Adipocyte (in vitro differentiated cells): Measurements from ENCODE around the gene DNAH10.

Source experiments
- DNase-seq: peaks from one replicate; pipeline ENCODE4 v3.0.0-alpha.2; 2015; ENCODE audit warnings: low read depth
- H3K27me3 ChIP-seq: replicated peaks from 2 replicates; pipeline ENCODE4 v1.7.0; 2013; ENCODE audit warnings: mild to moderate bottlenecking, low read length, moderate library complexity; ENCODE audit not compliant: control insufficient read depth, insufficient read depth
- H3K36me3 ChIP-seq: 2 replicates; pipeline ENCODE4 v1.7.0; 2013; ENCODE audit warnings: low read length, mild to moderate bottlenecking, moderate library complexity; ENCODE audit not compliant: control insufficient read depth, insufficient read depth, severe bottlenecking
- H3K4me1 ChIP-seq: 2 replicates; pipeline ENCODE4 v1.7.0; 2013; ENCODE audit warnings: mild to moderate bottlenecking, low read length, moderate library complexity; ENCODE audit not compliant: control insufficient read depth, insufficient read depth
- H3K4me3 ChIP-seq: 2 replicates; pipeline ENCODE4 v1.7.0; 2013; ENCODE audit warnings: mild to moderate bottlenecking, low read length, moderate library complexity
- H3K9ac ChIP-seq: 2 replicates; pipeline ENCODE4 v1.7.0; 2013; ENCODE audit warnings: mild to moderate bottlenecking, low read length, moderate library complexity
- H3K9me3 ChIP-seq: 2 replicates; pipeline ENCODE4 v1.7.0; 2013; ENCODE audit warnings: mild to moderate bottlenecking, low read length, moderate library complexity; ENCODE audit not compliant: control insufficient read depth

Gene DNAH10

GRCh38 chr12:123723765-123724164 lies 38.3 kb upstream of the DNAH10 start:
- Histone ChIP-seq H3K27me3 (no peaks in the 10 kb centered on the region), H3K9ac (no peak overlapping the region), H3K4me1 (no peaks in the 10 kb centered on the region), H3K9me3 (no peaks in the 10 kb centered on the region), H3K4me3 (no peak overlapping the region), H3K36me3 (peaks cover 86% of the 10 kb centered on the region)
- DNase-seq, result no peak

DNA sequence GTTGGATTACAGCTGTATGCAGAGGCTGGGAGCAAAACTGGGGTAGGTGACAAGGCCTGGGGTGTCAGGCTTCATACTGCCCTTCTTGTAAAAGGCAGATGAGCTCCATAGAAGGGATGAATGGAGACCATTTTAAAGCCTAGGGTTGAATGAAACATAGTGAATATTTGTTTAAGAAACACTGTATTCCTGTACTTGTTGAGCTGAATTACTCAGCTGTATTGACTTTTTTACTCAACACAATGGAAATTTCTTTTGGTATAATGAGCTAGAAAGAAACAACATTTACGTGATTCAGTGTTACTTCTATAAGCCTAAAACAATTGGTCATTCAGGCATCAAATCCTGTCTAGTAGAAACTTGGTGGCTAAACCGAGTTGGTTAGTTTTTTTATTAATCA lies 35.9 kb upstream of the DNAH10 start:
- H3K4me1 ChIP-seq, result no peaks in the 10 kb centered on the region
- no peak overlapping the region for H3K9ac ChIP-seq
- peaks cover 79% of the 10 kb centered on the region for H3K36me3 ChIP-seq
- H3K27me3 ChIP-seq, result no peaks in the 10 kb centered on the region
- H3K9me3 ChIP-seq, result no peaks in the 10 kb centered on the region
- H3K4me3 ChIP-seq, result no peak overlapping the region
- DNase-seq, result no peak

DNA sequence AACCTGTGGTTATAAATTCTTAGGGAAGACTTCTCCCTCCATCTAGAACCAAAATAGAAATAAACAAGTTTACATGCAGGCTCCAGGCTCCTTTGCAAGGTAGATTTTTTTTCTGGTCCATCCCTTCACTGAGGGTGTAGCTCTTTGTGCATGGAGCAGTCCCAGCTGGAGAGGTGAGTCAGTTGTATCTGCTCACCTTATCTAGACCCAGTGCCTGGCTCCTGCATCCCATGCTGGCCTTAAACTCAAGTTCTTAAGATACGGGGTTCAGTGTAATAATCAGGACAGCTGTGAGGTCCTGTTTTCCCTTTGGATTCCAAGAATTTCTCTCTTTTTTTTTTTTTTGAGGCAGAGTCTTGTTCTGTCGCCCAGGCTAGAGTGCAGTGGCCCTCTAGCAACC lies 35.1 kb upstream of the DNAH10 start:
- H3K9ac ChIP-seq, result no peak overlapping the region
- H3K4me1 ChIP-seq, result no peaks in the 10 kb centered on the region
- H3K27me3 ChIP-seq, result no peaks in the 10 kb centered on the region
- peaks cover 79% of the 10 kb centered on the region for H3K36me3 ChIP-seq
- no peak for DNase-seq
- no peak overlapping the region for H3K4me3 ChIP-seq
- H3K9me3 ChIP-seq, result no peaks in the 10 kb centered on the region

- H3K36me3 ChIP-seq, result peaks cover 75% of the 10 kb centered on the region
- H3K9me3 ChIP-seq, result no peaks in the 10 kb centered on the region
- no peak overlapping the region for H3K9ac ChIP-seq
- H3K27me3 ChIP-seq, result no peaks in the 10 kb centered on the region
- H3K4me3 ChIP-seq, result no peak overlapping the region
- H3K4me1 ChIP-seq, result no peaks in the 10 kb centered on the region
- DNase-seq, result no peak
Measured at GRCh38 chr12:123727878-123728277, 34.2 kb upstream of the DNAH10 start.

DNA sequence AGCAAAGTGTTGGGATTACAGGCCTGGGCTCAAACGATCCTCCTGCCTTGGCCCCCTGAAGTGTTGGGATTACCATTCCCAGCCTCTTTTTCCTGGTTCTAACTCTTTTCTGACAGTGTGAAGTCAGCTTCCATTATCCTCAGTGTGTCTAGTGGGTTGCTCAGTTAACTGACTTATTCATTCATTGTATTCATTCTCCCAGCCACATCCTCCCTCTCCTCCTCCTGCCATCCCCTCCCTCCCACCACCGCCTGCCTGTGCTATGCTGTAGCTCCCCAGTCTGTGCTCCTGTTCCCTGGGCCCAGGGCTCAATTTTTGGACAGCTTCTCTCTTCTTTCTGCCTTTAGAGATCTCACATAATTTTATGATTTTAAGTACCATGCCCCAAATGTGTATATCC lies 30.5 kb upstream of the DNAH10 start:
- Histone ChIP-seq H3K4me1 (no peaks in the 10 kb centered on the region), H3K4me3 (no peak overlapping the region), H3K9ac (no peak overlapping the region), H3K27me3 (no peaks in the 10 kb centered on the region), H3K36me3 (peaks cover 81% of the 10 kb centered on the region), H3K9me3 (no peaks in the 10 kb centered on the region)
- no peak for DNase-seq

DNA sequence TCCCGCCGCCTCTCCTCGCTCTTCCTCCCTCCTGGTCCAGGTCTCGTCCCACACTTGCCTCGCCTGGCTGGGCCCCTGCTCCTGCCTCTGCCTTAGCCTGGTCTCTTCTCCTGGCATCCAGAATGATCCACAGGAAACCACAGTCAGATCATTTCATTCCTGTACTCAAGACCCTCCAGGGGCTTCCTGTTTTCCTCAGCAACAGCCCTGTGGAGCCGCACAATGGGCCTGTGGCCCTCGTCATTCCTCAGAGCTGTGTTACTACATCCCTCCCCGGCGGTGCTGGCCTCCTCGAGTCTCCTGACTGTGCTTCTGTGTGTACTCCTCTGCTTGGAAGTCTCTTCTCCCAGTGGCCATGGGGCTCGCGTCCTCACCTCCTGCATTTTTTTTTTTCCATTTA lies 29.9 kb upstream of the DNAH10 start:
- no peaks in the 10 kb centered on the region for H3K4me1 ChIP-seq
- peaks cover 81% of the 10 kb centered on the region for H3K36me3 ChIP-seq
- DNase-seq, result no peak
- no peak overlapping the region for H3K9ac ChIP-seq
- H3K4me3 ChIP-seq, result no peak overlapping the region
- H3K27me3 ChIP-seq, result no peaks in the 10 kb centered on the region
- H3K9me3 ChIP-seq, result no peaks in the 10 kb centered on the region

GRCh38 chr12:123733229-123733628 lies 28.9 kb upstream of the DNAH10 start:
- H3K4me3 ChIP-seq, result no peak overlapping the region
- H3K4me1 ChIP-seq, result no peaks in the 10 kb centered on the region
- H3K27me3 ChIP-seq, result no peaks in the 10 kb centered on the region
- H3K36me3 ChIP-seq, result peaks cover 79% of the 10 kb centered on the region
- no peak overlapping the region for H3K9ac ChIP-seq
- no peaks in the 10 kb centered on the region for H3K9me3 ChIP-seq
- DNase-seq, result no peak

- Histone ChIP-seq H3K4me1 (no peaks in the 10 kb centered on the region), H3K4me3 (no peak overlapping the region), H3K9me3 (no peaks in the 10 kb centered on the region), H3K9ac (no peak overlapping the region), H3K36me3 (peaks cover 79% of the 10 kb centered on the region), H3K27me3 (no peaks in the 10 kb centered on the region)
- DNase-seq, result no peak
Measured at GRCh38 chr12:123734268-123734667, 27.8 kb upstream of the DNAH10 start.

GRCh38 chr12:123741937-123742572 lies 20.0 kb upstream of the DNAH10 start:
- Histone ChIP-seq H3K27me3 (no peaks in the 10 kb centered on the region), H3K4me1 (no peaks in the 10 kb centered on the region), H3K9ac (no peak overlapping the region), H3K36me3 (peaks cover 79% of the 10 kb centered on the region), H3K4me3 (no peak overlapping the region), H3K9me3 (no peaks in the 10 kb centered on the region)
- DNase-seq, result no peak

GRCh38 chr12:123743002-123743401 lies 19.1 kb upstream of the DNAH10 start:
- Histone ChIP-seq H3K9me3 (no peaks in the 10 kb centered on the region), H3K27me3 (no peaks in the 10 kb centered on the region), H3K9ac (no peak overlapping the region), H3K36me3 (peaks cover 77% of the 10 kb centered on the region), H3K4me1 (no peaks in the 10 kb centered on the region), H3K4me3 (no peak overlapping the region)
- DNase-seq, result no peak

- Histone ChIP-seq H3K4me3 (no peak overlapping the region), H3K36me3 (peaks cover 79% of the 10 kb centered on the region), H3K4me1 (no peaks in the 10 kb centered on the region), H3K9me3 (no peaks in the 10 kb centered on the region), H3K9ac (no peak overlapping the region), H3K27me3 (no peaks in the 10 kb centered on the region)
- DNase-seq, result no peak
Measured at GRCh38 chr12:123744836-123745235, 17.3 kb upstream of the DNAH10 start.

- no peak for DNase-seq
- H3K9me3 ChIP-seq, result no peaks in the 10 kb centered on the region
- no peak overlapping the region for H3K4me3 ChIP-seq
- no peaks in the 10 kb centered on the region for H3K27me3 ChIP-seq
- H3K9ac ChIP-seq, result no peak overlapping the region
- H3K4me1 ChIP-seq, result no peaks in the 10 kb centered on the region
- peaks cover 74% of the 10 kb centered on the region for H3K36me3 ChIP-seq
Measured at GRCh38 chr12:123747309-123747708, 14.8 kb upstream of the DNAH10 start.
